GM18870 (cell line): Measurements from ENCODE around the gene QRFP.

Experiments used
- ATAC-seq: cut with Tn5 transposase; IDR thresholded peaks from one replicate; pipeline ENCODE4 v1.9.1; 2021; ENCODE audit warnings: moderate library complexity; ENCODE audit not compliant: unreplicated experiment

The QRFP gene

DNA sequence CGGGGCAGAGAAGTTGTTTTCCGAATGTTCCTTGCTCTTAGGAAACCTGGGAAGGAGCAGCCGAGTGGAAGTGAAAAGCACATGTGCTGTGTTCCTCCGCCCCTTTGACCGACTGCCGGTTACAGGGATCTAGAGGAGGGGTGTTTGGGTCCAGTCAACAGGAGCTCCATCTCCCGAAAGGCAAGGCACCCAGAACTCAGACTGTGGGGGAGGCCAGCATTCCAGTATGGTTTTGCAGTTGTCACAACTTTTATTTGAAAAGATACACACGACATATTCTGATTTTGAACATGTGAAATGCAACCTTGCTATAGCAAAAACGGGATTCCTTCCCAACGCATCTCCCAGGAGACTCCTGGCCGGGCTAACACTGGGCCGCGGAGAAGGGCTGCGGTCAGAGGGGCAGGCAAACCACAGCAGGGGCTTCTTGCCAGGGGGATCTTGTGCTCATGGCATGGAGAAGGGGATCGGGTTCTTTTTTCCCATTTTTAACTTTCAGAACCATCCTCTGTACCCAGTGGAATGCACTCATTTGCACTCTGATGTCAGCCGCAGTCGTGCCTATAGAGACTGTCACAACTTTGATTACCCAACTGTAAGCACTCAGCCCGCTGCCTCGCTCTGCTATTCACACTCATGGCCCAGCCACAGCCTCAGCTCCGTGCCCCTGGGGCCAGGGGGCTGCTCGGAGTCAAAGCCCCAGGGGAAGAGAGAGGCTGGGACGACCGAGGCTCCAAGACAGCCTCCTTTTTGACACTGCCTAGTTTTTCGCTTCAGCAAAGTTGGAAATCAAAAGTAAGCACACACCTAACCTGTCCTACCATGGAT lies 3.9 kb downstream of the QRFP start:
- no peak for ATAC-seq

GRCh38 chr9:130891688-130892476 lies 4.7 kb downstream of the QRFP start:
- ATAC-seq: no peak

GRCh38 chr9:130890870-130891687 lies 5.5 kb downstream of the QRFP start:
- no peak for ATAC-seq

DNA sequence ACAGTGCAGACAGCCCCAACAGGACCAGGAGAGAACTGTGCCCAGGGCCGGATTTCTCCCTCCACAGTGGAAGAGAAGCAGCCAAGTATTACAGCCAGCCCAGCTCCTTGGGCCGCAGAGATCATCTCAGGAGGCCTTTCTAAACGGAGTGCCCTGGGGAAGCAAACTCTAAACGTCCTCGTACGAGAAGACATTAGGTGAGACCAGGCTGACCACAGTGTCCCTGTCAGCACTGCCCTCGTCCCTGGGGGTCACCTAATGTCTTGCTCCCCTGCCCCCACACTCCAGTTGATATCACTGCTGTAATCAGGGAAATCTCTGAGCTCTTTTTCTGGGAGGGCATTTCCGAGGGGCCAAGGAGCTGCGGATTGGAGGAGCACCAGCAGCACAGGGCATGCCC lies 6.5 kb downstream of the QRFP start:
- no peak for ATAC-seq

DNA sequence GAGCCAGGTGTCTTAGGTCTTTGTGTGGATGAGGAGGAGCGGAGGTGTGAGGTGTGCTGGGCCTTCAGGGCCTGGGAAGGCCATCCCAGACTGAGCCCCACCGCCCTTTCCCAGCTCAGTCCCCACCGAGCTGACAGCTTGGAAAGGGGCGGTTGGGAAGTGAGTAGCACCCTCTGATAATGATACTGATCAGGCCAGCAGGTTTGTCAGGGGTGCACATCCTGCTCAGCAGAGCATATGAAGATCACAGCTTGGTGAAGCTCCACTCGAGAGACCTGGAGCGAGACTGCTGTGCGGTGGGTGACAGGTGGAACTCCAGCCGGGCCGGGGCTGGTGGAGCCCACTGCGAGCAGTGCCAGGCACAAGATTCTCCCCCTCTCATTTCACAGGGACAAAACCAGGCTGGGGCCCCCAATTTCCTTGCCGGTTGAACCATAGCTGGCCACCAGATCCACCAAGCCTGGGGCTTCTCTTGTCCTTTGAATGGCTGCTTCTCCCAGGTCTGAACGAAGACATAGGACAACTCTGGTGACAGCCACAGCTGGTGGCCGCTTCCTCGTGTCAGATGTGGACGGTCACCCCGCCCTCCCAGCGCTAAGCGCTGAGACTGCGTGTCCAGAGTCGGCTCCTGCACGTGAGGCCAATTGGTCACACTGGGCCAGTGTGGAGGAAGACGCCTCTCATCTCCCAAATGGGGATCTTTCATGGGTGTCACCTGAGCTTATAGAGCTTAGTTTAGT lies 8.3 kb downstream of the QRFP start:
- ATAC-seq: no peak

GRCh38 chr9:130887494-130888144 lies 9.0 kb downstream of the QRFP start:
- no peak for ATAC-seq

DNA sequence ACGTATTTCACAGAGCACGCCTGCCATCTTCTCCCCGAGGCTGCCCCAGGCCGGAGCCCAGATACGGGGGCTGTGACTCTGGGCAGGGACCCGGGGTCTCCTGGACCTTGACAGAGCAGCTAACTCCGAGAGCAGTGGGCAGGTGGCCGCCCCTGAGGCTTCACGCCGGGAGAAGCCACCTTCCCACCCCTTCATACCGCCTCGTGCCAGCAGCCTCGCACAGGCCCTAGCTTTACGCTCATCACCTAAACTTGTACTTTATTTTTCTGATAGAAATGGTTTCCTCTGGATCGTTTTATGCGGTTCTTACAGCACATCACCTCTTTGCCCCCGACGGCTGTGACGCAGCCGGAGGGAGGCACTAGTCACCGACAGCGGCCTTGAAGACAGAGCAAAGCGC lies 9.6 kb downstream of the QRFP start:
- no peak for ATAC-seq

DNA sequence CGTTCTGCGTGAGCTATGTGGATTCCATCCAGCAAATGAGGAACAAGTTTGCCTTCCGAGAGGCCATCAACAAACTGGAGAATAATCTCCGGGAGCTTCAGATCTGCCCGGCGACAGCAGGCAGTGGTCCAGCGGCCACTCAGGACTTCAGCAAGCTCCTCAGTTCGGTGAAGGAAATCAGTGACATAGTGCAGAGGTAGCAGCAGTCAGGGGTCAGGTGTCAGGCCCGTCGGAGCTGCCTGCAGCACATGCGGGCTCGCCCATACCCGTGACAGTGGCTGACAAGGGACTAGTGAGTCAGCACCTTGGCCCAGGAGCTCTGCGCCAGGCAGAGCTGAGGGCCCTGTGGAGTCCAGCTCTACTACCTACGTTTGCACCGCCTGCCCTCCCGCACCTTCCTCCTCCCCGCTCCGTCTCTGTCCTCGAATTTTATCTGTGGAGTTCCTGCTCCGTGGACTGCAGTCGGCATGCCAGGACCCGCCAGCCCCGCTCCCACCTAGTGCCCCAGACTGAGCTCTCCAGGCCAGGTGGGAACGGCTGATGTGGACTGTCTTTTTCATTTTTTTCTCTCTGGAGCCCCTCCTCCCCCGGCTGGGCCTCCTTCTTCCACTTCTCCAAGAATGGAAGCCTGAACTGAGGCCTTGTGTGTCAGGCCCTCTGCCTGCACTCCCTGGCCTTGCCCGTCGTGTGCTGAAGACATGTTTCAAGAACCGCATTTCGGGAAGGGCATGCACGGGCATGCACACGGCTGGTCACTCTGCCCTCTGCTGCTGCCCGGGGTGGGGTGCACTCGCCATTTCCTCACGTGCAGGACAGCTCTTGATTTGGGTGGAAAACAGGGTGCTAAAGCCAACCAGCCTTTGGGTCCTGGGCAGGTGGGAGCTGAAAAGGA lies 10.9 kb downstream of the QRFP start:
- no peak for ATAC-seq

DNA sequence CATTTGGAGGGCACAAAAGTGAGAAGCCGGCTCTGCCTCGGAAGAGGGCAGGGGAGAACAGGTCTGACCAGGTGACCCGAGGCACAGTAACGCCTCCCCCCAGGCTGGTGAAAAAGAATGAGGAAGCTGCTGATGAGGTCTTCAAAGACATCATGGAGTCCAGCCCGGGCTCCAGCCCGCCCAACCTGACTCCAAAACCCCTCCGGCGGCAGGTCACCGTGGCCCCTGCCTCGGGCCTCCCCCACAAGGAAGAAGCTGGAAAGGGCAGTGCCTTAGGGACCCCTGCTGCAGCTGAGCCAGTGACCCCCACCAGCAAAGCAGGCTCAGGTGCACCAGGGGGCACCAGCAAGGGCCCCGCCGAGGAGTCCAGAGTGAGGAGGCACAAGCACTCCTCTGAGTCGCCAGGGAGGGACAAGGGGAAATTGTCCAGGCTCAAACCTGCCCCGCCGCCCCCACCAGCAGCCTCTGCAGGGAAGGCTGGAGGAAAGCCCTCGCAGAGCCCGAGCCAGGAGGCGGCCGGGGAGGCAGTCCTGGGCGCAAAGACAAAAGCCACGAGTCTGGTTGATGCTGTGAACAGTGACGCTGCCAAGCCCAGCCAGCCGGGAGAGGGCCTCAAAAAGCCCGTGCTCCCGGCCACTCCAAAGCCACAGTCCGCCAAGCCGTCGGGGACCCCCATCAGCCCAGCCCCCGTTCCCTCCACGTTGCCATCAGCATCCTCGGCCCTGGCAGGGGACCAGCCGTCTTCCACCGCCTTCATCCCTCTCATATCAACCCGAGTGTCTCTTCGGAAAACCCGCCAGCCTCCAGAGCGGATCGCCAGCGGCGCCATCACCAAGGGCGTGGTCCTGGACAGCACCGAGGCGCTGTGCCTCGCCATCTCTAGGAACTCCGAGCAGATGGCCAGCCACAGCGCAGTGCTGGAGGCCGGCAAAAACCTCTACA lies 11.8 kb downstream of the QRFP start:
- ATAC-seq: no peak

DNA sequence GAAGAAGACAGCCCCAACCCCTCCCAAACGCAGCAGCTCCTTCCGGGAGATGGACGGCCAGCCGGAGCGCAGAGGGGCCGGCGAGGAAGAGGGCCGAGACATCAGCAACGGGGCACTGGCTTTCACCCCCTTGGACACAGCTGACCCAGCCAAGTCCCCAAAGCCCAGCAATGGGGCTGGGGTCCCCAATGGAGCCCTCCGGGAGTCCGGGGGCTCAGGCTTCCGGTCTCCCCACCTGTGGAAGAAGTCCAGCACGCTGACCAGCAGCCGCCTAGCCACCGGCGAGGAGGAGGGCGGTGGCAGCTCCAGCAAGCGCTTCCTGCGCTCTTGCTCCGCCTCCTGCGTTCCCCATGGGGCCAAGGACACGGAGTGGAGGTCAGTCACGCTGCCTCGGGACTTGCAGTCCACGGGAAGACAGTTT lies 12.5 kb downstream of the QRFP start:
- no peak for ATAC-seq

DNA sequence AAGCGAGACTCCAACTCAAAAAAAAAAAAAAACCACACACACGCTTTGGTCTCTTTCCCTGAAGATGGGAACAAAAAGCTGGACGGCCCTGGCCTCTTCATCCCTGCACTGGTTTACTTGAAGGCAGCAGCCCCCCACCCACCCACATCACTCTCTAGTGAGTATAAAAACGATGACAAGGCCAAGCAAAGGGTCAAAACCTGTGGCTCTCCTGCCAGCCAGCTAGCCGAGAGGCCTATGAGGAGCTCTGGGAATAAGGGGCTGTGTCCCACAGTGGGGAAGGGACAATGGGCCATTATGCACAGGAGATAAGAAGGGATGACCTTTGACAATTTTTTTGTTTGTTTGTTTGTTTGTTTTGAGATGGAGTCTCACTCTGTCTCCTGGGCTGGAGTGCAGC lies 13.1 kb downstream of the QRFP start:
- ATAC-seq: no peak

DNA sequence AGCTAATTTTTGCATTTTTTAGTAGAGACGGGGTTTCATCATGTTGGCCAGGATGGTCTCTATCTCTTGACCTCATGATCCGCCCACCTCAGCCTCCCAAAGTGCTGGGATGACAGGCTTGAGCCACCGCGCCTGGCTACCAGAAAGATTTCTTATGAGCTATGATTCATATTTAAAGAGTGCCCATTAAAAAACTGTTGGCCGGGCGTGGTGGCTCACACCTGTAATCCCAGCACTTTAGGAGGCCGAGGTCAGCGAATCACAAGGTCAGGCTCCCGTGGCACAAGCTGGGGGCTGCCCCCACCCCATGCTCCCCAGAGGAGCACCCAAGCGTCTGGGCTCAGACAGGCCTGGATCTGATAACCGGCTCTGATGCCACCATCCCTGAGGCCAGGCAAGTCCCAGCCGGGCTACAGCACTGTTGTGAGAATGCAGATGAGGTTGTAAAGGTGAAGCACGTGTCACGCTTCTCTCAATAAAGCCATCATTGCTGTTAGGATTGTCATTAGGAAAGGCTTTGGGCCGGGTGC lies 13.9 kb downstream of the QRFP start:
- ATAC-seq: no peak

- ATAC-seq: no peak
Measured at GRCh38 chr9:130881516-130881915, 15.1 kb downstream of the QRFP start.

- no peak for ATAC-seq
Measured at GRCh38 chr9:130880599-130881220, 15.9 kb downstream of the QRFP start.

GRCh38 chr9:130879863-130880411 lies 16.7 kb downstream of the QRFP start:
- no peak for ATAC-seq

DNA sequence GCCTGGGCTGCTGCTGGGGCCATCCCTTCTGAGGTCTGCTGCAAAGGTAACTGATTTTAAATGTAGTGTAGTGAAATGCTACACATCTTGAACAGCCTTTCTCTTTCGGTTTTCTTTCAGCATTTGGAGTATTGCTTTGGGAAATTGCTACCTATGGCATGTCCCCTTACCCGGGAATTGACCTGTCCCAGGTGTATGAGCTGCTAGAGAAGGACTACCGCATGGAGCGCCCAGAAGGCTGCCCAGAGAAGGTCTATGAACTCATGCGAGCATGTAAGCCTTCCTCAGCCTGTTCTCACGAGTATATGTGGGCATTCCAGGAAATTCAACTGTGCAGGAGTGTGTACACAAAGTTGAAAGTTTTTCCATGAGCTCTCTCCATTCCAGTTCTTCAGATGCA lies 18.3 kb downstream of the QRFP start:
- ATAC-seq: no peak

DNA sequence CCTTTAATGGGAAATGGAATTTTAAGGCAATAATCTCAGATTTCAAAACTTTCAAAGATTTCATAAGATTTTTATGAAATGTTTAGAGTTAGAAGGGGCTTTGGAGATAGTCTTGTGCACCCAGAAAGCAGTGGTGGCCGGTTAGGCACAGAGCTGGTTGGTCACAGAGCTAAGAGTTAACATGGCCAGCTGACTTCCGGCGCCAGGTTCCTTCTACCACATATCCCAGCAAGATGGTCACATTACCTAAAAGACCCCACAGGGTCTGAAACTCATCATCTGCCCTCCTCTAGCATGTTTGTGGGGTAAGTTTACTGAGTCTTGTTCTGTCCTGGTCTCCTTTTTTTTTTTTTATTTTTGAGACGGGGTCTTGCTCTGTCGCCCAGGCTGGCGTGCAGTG lies 19.3 kb downstream of the QRFP start:
- ATAC-seq: no peak
